GM21381 (cell line): ENCODE data around the gene GRB10.

Experiments
- ATAC-seq: cut with Tn5 transposase; IDR thresholded peaks from one replicate; pipeline ENCODE4 v1.9.1; 2021; ENCODE audit warnings: mild to moderate bottlenecking, moderate library complexity; ENCODE audit not compliant: unreplicated experiment

GRB10 gene

GRCh38 chr7:50641442-50642405, 141.0 kb downstream of the GRB10 start:
- no peak for ATAC-seq

- ATAC-seq = no peak
These were observed 141.9 kb downstream of the GRB10 start for GRCh38 chr7:50640779-50641178.

- ATAC-seq = no peak
These were observed 142.4 kb downstream of the GRB10 start for GRCh38 chr7:50640256-50640655.

DNA sequence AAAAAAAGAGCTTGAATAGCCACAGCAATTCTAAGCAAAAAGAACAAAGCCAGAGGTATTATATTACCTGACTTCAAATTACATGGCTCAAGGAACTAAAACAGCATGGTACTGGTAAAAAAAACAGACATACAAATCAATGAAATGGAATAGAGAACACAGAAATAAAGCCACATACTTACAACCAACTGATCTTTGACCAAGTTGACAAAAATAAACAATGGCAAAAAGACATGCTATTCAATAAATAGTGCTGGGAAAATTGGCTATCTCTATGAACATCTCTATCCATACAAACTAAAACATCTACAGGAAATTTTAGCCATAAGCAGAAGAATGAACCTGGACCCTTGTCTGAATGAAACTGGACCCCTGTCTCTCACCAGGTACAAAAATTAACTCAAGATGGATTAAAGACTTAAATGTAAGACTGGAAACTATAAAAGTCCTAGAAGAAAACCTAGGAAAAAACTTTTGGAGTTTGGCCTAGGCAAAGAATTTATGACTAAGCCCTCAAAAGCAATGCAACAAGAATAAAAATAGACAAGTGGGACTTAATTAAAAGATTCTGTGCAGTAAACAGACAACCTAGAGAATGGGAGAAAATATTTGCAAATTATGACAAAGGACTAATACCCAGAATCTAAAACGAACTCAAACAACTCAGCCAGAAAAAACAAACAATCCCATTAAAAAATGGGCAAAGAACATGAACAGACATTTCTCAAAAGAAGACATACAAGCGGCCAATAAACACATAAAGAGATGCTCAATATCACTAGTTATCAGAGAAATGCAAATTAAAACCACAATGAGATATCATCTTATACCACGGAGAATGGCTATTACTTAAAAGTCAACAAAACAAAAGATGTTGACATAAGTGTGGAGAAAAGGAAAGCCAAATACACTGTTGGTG, 144.7 kb downstream of the GRB10 start:
- ATAC-seq = no peak

DNA sequence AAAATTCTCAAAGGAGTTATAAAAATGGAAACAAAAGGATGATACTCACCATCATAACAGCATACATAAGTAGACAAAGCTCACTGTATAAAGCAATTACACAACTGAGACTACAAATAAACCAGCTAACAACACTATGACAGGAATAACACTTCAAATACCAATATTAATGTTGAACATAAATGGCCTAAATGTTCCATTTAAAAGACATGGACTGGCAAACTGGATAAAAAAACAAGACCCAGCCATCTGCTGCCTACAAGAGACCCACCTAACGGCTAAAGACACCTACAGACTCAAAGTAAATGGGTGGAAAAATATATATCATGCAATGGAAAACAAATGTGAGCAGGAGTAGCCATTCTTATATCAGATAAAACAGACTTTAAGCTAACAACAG, 148.3 kb downstream of the GRB10 start:
- no peak for ATAC-seq

- ATAC-seq = no peak
These were observed 149.3 kb downstream of the GRB10 start for GRCh38 chr7:50633414-50633710.

- peak; percentile 81 for ATAC-seq
These were observed 149.9 kb downstream of the GRB10 start for GRCh38 chr7:50632561-50633413.

GRCh38 chr7:50631639-50632038, 151.1 kb downstream of the GRB10 start:
- no peak for ATAC-seq

GRCh38 chr7:50631100-50631499, 151.6 kb downstream of the GRB10 start:
- no peak for ATAC-seq

GRCh38 chr7:50629238-50629901, 153.3 kb downstream of the GRB10 start:
- no peak for ATAC-seq

DNA sequence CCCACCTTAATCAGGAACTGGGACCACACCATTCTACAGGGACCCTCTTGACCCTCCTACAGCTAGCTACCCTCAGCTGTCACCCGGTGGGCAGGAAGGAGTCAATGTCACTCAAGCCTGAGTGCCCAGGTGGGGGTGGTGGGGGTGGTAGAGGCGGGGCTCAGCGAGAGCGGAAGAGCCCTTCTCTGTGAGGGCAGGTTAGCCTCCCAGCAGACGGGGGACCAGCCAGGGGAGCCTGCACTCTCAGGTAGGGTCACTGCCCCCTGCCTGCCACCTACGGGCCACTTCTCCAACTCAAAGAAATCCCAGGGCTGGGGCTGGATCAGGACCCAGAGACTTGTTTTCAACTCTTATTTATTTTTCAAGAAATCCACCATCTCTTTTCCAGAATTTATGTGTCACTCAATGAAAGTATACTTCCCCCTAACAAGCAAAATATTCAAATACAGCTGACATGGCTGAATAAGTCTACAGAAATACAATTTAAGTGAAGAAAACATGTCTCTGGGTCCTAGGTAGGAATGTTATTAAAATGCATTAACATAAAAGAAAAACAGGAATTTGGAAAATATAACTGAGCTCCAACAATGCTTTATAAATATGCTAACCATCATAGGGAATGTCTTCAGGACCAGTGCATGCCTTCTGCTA, 154.1 kb downstream of the GRB10 start:
- ATAC-seq = no peak

GRCh38 chr7:50627824-50628361, 154.8 kb downstream of the GRB10 start:
- ATAC-seq = no peak

DNA sequence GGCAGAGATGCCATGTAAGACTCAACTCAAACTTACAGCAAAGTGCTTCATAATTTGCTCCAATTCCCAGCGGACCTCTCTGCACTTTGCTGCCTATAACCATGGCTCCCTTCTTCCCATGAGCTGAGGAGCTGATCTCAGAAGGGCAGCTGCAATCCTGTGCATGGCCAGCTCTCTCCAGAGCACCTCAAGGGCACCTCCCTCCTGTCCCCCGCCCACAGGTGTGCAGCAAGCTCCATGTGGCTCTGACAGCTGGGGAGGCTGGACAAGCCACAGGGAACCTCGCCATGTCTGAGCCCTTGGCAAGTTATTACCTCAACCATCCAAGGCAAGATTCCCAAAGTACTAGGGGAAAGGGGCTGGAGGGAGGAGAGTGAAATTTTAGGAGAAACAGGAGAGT, 156.4 kb downstream of the GRB10 start:
- no peak for ATAC-seq

GRCh38 chr7:50625360-50625759, 157.3 kb downstream of the GRB10 start:
- no peak for ATAC-seq

GRCh38 chr7:50622821-50623220, 159.9 kb downstream of the GRB10 start:
- ATAC-seq = no peak

- no peak for ATAC-seq
These were observed 160.7 kb downstream of the GRB10 start for GRCh38 chr7:50621973-50622490.

DNA sequence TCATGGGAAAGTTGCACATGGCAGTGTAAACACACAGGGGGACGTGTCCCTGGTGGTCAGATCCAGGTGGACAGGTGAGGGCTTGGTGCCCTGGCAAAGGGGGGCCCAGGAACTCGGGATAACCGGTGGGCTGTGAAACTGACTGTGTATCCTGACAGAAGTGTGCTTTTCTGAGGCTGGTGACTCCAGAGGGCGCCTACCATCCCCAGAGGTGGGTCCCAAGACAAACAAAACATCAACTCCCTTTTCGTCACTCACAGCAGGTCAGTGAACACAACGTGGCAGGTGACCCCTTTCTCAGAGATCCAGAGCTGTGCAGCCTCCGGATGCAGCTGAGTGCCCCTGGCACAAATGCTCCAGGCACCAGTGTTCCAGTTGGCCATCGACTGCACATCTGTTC, 161.5 kb downstream of the GRB10 start:
- ATAC-seq = no peak

GRCh38 chr7:50620433-50620832, 162.3 kb downstream of the GRB10 start:
- ATAC-seq = no peak

GRCh38 chr7:50619684-50620083, 163.0 kb downstream of the GRB10 start:
- ATAC-seq = no peak
